ENCODE data around the gene GNE. TPM values are rescaled to one million over a fixed set of nuclear protein-coding genes. Genes with fewer than 3 reads are reported as not detected.
"Not testable (repeated sequence)": the region's sequence is repeated elsewhere in the genome, so short reads cannot be mapped to it uniquely, and the experiment has no call there.

GNE gene, protein sequence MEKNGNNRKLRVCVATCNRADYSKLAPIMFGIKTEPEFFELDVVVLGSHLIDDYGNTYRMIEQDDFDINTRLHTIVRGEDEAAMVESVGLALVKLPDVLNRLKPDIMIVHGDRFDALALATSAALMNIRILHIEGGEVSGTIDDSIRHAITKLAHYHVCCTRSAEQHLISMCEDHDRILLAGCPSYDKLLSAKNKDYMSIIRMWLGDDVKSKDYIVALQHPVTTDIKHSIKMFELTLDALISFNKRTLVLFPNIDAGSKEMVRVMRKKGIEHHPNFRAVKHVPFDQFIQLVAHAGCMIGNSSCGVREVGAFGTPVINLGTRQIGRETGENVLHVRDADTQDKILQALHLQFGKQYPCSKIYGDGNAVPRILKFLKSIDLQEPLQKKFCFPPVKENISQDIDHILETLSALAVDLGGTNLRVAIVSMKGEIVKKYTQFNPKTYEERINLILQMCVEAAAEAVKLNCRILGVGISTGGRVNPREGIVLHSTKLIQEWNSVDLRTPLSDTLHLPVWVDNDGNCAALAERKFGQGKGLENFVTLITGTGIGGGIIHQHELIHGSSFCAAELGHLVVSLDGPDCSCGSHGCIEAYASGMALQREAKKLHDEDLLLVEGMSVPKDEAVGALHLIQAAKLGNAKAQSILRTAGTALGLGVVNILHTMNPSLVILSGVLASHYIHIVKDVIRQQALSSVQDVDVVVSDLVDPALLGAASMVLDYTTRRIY
- 18.4 and 19.4 TPM in 2 replicates for total RNA-seq

DNA sequence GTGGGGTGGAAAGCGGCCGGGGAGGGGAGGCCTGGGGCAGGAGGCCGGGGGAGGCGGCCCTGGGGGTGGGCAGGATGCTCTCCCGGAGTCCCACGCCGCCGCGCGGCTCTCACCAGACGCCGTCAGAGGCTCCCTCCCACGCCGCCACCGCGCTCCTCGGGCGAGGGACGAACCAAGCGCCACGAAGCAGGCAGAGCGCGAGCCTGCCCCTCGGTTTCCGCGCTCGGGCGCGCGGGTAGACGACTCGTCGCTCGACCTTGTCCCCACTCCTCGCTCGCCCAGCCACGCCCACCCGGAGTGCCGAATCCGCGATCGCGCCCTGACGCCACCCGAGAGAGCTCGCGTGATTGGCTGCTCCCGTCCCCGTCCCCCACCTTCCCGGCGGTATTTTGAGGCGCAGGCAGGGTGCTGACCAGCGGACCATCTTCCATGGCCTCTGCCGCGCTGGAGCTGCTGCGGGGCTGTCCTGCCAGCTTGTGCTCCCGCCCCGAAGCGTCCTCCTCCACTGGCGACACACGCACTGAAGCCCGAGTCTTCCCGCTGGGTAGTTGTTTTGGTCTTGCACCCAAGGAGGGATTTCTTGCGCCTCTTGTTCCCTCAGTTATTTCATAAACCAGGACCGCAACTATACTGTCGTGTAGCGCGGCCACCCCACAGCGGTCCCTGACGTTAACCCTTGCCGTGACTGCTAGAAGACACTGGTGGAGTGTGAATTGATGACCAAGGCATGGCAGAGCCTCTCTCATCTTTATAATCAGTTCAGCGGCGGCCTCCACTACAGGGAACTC lies at the start of gene GNE:
TSS of gene GNE (minus strand) at position 241 of the 788 bp plus-strand sequence. CDS start 9,093 bp downstream, outside the sequence.
- intact Hi-C loops (cut with micrococcal nuclease): loop anchor here (1.0 to 5.0 kb wide), 4 partner anchors 68 to 315 kb away; partner anchors contain the start of gene CLTA

DNA sequence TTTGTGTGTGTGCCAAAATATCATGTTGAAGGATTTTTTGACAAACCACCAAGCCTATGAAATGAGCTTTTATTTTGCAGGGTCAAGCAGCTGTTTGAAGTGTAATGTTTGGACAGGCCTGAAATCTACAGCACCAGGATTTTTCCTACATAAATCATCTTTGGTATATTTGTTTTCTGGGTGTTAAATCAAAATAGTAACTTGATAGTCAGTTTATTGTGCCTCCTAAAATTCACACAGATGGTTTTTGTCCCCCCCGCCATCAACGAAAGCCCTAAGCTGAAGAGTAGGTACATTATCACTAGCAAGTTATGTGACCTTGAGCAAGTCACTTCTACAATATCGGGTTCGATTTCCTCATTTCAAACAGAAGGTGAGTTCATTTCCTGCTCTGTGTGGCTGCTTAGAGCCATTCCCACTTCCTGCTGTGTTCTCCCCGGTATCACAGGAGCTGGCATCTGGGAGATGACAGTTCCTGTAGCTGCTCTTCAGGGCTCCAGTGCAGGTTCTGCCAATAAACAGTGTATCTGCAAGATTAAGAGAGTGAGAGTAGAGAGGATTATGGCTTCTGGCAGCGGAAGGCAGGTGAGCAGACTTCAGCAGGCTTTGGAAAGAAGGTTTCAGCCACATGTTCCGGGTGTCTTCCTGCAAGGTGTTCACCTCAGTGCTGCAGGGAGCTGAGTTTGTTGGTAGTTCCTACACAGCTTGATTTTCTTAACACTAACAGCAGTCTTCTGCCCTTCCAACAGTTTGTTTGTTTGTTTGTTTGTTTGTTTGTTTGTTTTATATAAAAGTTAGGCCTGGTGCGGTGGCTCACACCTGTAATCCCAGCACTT lies 48.4 kb upstream of the GNE start:
- intact Hi-C loops (cut with micrococcal nuclease): no loop called here

DNA sequence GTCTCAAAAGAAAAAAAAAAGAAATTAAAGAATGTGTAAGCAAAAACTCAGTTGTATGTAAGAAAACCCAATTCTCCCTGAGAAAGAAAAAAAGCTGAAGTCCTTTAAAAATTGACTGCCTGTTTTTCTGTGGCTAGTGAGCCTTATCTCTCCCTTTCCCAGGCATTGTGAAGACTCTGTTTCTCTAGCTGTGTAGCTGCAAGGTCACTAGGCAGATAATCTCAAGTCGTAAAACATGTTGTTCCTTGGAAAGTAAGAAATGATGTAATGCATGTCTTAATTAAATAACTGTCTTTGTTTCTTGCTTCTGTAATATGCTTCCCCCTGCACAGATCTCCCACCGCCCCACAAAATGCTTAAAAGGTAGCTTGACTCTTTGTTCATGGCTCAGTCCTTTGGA lies 46.1 kb upstream of the GNE start:
- intact Hi-C loops (cut with micrococcal nuclease): not testable (repeated sequence)

DNA sequence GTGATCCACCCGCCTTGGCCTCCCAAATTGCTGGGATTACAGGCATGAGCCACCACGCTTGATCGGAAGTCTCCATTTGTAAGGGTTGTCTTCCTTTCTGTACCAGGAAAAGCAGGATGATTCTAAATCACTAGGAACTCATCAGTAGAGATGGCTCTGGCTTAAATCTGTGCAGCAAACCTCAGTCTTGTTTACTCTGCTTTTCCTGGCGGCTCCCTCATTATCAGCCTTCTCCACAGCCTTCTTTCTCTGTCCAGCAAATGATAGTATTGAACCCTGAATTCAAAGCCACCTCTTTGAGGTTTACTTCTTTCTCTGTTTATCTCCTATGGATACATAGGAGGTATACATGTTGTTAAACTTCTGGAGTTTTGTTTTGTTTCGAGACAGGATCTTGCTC lies 43.0 kb upstream of the GNE start:
- intact Hi-C loops (cut with micrococcal nuclease): no loop called here

DNA sequence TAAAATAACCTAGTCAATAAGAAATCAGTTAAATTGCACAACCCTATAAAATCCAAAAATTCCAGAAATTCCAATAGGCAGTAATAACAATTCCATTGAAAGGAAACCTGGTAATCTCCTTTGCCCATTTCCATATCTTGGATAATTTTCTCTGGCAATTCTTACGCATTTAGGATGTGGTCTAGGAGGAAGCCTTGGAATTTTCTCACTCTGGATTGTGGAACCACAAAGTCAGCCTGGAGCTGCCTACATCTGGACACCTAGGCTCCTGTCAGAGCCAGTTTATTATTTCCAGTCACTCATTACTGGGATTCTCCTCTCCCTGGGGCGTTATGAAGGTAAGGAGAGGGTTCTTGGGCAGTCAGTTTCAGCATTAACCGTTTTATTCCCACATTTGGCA lies 40.3 kb upstream of the GNE start:
- intact Hi-C loops (cut with micrococcal nuclease): no loop called here

DNA sequence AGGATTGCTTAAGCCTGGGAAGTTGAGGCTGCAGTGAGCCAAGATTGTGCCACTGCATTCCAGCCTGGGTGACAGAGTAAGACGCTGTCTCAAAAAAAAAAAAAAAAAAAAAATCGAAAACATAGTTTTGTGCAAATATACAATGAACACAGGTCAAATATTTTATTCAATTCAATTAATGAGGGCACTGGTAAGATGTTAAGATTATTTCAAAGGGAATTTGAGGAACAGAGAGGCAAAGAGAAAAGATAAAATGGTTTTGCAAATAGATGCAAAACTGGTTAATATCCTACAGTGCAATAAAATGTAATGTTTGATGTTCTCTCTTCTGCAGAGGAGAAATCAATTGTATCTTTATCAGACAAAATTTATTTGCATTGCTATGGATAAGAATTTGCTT lies 39.5 kb upstream of the GNE start:
- intact Hi-C loops (cut with micrococcal nuclease): no loop called here

DNA sequence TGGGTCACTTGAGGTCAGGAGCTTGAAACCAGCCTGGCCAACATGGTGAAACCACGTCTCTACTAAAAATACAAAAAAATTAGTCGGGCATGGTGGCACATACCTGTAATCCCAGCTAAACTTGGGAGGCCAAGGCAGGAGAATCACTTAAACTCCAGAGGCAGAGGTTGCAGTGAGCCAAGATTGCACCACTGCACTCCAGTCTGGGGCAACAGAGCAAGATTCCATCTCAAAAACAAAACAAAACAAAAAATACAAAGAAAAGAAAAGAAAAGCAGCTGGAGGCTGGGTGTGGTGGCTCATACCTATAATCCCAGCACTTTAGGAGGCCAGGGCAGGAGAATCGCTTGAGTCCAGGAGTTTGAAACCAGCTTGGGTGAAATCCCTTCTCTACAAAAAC lies 36.7 kb upstream of the GNE start:
- intact Hi-C loops (cut with micrococcal nuclease): not testable (repeated sequence)

DNA sequence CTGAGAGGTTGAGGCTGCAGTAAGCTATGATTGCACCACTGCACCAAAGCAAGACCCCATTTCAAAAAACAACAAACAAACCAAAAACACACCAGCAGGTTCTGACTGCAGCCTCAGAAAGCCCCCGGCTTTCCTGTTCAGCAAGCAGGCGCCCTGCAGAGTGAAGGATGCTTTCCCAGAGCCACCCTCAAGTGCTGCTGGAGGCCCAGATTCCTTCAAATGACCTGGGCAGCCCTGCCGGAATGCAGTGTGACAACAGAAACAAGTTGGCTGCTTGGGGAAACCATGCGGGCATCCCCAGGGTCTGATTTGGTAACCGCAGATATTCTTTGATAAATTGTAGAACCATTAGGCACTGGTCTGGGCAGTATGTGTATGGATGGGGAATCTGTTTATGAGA lies 35.7 kb upstream of the GNE start:
- intact Hi-C loops (cut with micrococcal nuclease): no loop called here

DNA sequence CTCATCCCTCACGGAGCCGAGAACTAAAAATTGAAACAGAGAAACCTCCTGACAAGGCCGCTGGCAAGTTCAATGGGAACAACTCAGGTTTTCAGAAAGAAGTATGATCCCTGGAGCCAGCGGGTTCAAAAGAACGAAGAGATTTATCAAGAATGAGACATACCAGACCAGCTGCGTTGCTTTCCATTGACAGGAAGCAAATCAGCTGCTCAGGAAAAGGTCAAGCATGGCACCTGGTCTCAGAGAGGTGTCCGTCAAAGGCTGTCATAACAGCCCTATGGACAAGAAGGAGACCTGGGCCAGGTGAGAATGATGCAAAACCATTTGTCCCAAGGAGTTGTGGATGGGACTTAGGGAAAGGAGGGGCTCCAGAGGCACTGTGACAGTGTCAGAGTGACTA lies 34.9 kb upstream of the GNE start:
- intact Hi-C loops (cut with micrococcal nuclease): no loop called here

DNA sequence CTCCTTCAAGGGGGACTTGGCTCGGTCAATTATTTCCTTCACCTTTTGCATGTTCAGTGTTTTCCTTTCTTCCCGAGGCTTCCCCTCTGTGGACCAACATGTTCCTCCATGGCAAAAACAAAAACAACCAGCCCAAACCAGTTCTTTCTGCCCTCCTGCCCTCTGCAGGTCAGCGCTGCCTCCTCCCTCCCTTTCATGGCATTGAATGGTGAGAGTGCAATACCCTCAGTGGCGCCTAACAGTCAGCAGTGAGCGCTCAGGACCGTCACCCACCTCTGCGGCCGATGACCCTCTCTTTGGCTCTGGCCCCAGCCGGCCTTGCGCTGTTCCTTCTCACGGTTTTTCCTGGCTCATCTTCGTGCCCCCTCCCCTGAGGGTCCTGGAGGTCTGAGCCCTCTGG lies 34.4 kb upstream of the GNE start:
- intact Hi-C loops (cut with micrococcal nuclease): no loop called here

DNA sequence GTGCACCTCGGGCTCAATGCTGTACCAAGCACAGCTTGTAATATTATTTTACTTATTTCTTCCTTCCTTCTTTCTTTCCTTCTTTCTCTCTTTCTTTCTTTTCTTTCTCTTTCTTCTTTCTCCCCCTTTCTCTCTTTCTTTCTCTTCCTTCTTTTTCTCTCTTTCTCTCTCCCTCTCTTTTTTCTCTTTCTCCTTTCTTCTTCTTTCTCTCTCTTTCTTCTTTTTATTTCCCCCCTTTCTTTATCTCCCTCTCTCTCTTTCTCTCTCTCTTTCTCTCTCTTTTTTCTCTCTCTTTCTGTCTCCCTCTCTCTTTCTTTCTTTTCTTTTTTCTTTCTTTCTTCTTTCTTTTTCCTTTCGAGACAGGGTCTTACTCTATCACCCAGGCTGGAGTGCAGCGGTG lies 32.7 kb upstream of the GNE start:
- intact Hi-C loops (cut with micrococcal nuclease): no loop called here

DNA sequence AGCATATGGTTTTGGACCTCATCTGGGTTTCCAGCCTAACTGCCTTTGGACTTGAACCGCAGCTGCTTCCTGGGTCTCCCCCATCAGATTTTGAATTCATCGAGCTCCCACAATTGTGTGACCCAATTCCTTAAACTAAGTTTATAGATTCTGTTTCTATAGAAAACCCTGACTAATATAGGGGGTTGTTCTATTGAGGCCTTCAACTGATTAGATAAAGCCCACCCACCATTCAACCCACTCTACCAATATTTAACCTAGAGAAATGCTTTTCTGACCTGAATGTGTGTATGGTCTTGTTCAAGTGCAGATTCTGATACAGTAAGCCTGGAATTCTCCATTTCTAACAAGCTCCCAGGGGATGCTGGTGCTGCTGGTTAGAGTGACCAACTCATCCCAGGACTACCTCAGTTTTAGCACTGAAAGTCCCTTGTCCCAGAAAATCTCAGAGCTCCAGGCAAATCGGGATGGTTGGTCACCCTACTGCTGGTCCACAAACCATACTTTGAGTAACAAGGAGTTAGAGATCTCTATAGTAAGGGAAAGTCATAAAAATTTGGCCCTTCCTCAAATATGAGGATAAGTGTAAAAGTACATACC lies 31.7 kb upstream of the GNE start:
- intact Hi-C loops (cut with micrococcal nuclease): no loop called here

DNA sequence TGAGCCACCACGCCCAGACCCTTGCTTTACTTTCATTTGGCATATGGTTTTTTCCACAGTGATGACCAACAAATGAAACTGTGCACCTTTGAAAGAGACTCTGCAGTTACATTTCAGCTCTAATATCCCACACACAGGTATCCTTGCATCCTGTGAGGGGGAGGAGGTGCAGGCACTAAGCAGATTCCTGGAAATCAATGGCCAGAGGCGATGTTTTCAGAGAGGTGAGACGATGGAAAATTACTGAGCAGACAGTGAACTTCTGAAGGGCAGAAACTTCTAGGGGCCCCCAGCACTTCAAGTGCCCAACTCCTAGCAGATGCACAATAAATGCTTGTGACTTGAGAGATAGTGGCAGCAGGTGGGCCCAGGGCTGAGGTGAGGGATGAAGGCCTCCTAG lies 29.8 kb upstream of the GNE start:
- intact Hi-C loops (cut with micrococcal nuclease): no loop called here

DNA sequence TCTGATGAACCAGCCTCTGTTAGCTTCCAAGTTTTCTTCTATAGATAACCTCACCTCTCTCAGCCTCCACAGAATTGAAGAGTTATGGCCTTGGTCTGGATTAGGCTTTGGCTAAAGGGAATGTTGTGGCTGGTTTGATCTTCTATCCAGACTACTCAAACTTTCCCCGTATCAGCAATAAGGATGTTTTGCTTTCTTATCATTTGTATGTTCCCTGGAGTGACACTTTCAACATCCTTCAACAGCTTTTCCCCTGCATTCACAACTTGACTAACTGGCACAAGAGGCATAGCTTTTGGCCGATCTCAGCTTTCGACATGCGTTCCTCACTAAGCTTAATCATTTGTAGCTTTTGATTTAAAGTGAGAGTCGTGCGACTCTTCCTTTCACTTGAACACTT lies 28.1 kb upstream of the GNE start:
- intact Hi-C loops (cut with micrococcal nuclease): no loop called here

DNA sequence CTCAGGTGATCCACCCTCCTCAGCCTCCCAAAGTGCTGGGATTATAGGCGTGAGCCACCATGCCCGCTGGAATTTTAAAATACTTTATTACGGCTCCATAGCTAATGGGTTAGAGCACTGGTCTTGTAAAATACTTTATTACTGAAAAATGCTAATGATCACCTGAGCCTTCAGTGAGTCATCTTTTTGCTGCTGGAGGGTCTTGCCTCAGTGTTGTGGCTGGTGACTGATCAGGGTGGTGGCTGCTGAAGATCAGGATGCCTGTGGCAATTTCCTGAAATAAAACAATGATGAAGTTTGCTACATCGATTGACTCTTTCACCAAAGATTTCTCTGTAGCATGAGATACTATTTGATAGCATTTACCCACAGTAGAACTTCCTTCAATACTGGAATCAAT lies 26.0 kb upstream of the GNE start:
- intact Hi-C loops (cut with micrococcal nuclease): no loop called here

DNA sequence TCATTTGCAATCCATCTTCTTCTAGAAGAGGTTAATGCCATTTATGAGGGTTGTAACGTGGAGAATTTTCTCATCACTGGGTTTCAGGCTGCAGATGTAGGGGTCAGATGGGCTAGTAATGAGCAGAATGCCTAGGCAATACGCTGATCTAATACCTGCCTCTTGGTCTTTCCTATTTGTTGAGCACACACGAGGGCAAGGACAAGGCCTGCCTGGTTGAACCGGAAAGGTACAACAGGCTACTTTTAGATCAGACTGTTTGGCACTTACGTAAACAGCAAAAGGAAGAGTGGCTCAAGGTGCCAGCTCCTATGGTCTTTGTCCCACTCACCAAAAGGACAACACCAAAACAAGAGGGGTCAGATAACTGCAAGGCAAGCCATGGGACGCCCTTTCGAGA lies 24.0 kb upstream of the GNE start:
- intact Hi-C loops (cut with micrococcal nuclease): no loop called here

DNA sequence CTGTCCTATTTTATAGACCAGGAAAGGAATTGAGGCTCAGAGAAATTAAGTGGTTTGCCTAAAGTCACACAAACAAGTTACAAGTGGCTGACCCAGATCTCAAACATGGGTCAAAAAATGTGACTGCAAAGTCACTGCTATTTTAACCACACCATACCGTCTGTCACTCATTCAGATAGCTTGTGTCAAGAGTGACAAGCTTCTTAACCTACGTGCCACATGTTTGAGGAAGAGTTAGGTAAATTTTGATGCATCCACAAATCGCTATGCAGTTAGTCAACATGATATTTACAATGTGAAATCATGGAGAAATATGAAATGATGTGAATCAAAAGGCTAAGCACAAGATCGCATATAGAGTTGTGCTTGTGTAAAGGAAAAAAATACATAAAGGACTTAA lies 22.7 kb upstream of the GNE start:
- intact Hi-C loops (cut with micrococcal nuclease): no loop called here

DNA sequence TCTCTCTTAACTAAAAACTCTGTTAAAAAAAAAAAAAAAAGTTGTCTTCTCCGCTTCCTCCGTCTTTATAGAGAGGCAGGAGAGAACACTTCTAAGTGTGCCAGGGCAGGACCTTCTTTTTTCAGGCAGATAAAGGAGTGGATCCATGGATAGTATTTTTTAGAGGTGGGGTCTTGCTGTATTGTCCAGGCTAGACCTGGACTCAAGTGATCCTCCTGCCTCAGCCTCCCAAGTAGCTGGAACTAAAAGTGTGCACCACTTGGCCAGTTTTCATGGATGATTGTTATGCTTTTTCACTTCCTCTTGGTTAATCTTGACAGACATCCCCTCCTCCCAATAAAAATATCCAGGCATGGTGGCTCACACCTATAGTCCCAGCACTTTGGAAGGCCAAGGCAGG lies 20.0 kb upstream of the GNE start:
- intact Hi-C loops (cut with micrococcal nuclease): no loop called here

DNA sequence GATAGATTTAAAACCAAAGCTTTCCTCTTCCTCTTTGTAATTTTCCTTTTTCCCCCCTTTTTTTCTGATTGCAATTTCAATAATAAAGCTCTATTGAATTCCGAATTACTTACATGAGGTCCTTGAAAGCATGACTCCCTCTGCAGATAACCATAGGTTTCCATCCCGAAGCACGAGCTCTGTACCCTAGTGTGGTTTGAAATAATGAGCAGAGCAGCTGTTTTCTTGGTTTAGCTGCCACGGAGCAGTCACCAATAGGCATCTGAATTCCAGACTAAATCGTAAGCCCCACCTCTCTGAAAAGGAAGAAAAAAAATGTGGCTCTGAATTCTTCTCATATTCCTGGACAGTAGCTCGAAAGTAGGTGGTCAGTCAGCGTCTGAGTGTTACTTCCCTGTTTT lies 18.5 kb upstream of the GNE start:
- intact Hi-C loops (cut with micrococcal nuclease): no loop called here

DNA sequence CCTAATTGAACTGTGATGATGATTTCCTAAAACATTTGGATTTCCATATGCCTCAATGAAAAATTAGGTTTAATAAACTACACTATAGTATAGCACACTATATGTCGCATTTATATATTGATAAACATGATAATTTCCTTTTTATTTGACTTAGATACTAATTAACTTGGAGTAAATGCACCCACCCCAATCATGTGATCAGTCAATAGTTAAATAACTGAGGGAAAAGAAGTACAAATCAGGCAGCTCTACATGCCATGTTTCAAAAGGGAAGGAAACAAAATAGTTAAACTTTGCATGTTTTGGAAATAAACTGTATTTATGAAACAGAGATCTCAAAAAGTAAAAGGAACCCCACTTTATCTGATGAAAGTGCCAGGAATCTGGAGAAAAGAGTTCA lies 18.0 kb upstream of the GNE start:
- intact Hi-C loops (cut with micrococcal nuclease): no loop called here

DNA sequence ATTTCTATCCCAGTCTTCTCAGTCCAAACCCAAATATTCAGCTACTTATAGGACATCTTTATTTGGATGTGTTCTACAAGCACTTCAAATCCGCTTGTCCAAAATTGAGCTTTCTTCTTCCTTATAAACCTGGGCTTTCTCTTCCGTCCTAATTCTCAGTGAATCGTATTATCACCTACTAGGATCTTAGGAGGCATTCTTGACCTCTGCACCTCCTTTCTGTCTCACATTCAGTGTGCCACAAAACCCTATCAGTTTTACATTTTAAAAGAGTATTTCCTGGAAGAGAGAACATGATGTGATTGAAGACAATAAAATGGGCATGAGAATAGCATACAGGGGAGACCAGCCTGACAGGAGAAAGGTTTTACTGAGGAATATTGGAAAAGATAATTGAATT lies 16.8 kb upstream of the GNE start:
- intact Hi-C loops (cut with micrococcal nuclease): no loop called here
